Measurements from ENCODE around the gene RAB17. TPM values are rescaled to one million over a fixed set of nuclear protein-coding genes. Genes with fewer than 3 reads are reported as not detected.

The RAB17 gene
- total and polyA plus RNA-seq, 2 of the 8 experiments (the other 6 are each of a cell fraction or from before 2014, with no cell fraction given), result 42.6 to 83.4 TPM

GRCh38 chr2:237553948-237554347 lies 36.6 kb downstream of the RAB17 start:
- H4K20me1 ChIP-seq (replicated peaks in 1 of 2; ENCODE audit: control insufficient read depth in 1 of 2, insufficient read depth in 2 of 2, low read length in 2 of 2), result no peaks in the 10 kb centered on the region
- no peaks in the 10 kb centered on the region; the same call in 1 of the 2 replicates for H3K79me1 ChIP-seq (ENCODE audit: low read depth, low read length)
- no peak overlapping the region for H2BK120ac ChIP-seq (replicated peaks; ENCODE audit: low read depth, low read length)
- H3K23ac ChIP-seq (ENCODE audit: insufficient read length), result no peak overlapping the region
- no peak overlapping the region for H3K27ac ChIP-seq (ENCODE audit: low read depth, low read length)
- H2AK5ac ChIP-seq (ENCODE audit: low read depth, low read length), result no peak overlapping the region
- H3K23me2 ChIP-seq (ENCODE audit: low read depth, low read length), result no peaks in the 10 kb centered on the region
- peaks cover 0 to 27% (median 12%) of the 10 kb centered on the region in 4 experiments; a peak in 4 of 8 replicates for H3K36me3 ChIP-seq (ENCODE audit: control insufficient read depth in 2 of 4, insufficient read depth in 4 of 4, low read length in 3 of 4)
- no peaks in the 10 kb centered on the region for H3K79me2 ChIP-seq (ENCODE audit: control insufficient read depth in 1 of 2, insufficient read depth in 2 of 2, low read length in 2 of 2)
- no peak overlapping the region for H3K9ac ChIP-seq (replicated peaks in 1 of 4; ENCODE audit: extremely low read depth in 1 of 4, low read depth in 3 of 4, low read length in 3 of 4)
- ChIA-PET POLR2A (ENCODE audit: partially characterized antibody) (interaction anchor here (1.0 kb wide), 1 partner anchor 18 kb away, joined by 4 read pairs; no protein-coding TSS in a partner anchor), CTCF (ENCODE audit: partially characterized antibody) (interaction anchor here (1.2 kb wide), 1 partner anchor 20 kb away, joined by 3 read pairs; no protein-coding TSS in a partner anchor)
- H3K56ac ChIP-seq (replicated peaks; ENCODE audit: insufficient read length, low read depth, low read length), result no peak overlapping the region
- H3K4me3 ChIP-seq (ENCODE audit: extremely low read depth in 1 of 4, insufficient read depth in 2 of 4, low read depth in 3 of 4, low read length in 4 of 4), result no peak overlapping the region
- H3K18ac ChIP-seq (ENCODE audit: extremely low read depth, low read length), result no peak overlapping the region
- H2BK20ac ChIP-seq (ENCODE audit: low read length), result no peak overlapping the region
- no peak overlapping the region for H2AFZ ChIP-seq (ENCODE audit: low read length)
- H4K5ac ChIP-seq (ENCODE audit: insufficient read length, low read depth, low read length), result no peak overlapping the region
- TF ChIP-seq SP2 (IDR thresholded peaks at IDR 0.05; ENCODE audit: low read length) (no peak), CTBP2 (IDR thresholded peaks at IDR 0.05; ENCODE audit: borderline replicate concordance, insufficient read depth, insufficient read length, low read length) (no peak), RBBP5 (IDR thresholded peaks at IDR 0.05; ENCODE audit: borderline replicate concordance, low read depth, low read length) (no peak), SAP30 (IDR thresholded peaks at IDR 0.05; ENCODE audit: insufficient read depth, insufficient replicate concordance, low read length) (no peak), ASH2L (IDR thresholded peaks at IDR 0.05; ENCODE audit: low read length) (no peak), POLR2A (IDR thresholded peaks at IDR 0.05; ENCODE audit: control extremely low read depth in 1 of 2, low read depth in 2 of 2, low read length in 2 of 2) (no peak), RNF2 (IDR thresholded peaks at IDR 0.05; ENCODE audit: borderline replicate concordance, low read depth, low read length, missing control alignments, poor library complexity, severe bottlenecking) (no peak)
- H2BK15ac ChIP-seq (ENCODE audit: low read length), result no peak overlapping the region
- no peak overlapping the region for H4K91ac ChIP-seq (replicated peaks; ENCODE audit: insufficient read length, low read length)
- no peak overlapping the region for H4K8ac ChIP-seq (ENCODE audit: extremely low read depth, insufficient read depth, low read length)
- H3K27me3 ChIP-seq (replicated peaks in 1 of 4; ENCODE audit: control insufficient read depth in 3 of 4, extremely low read depth in 1 of 4, insufficient read depth in 3 of 4, low read length in 3 of 4), result no peaks in the 10 kb centered on the region; a peak in 1 of 7 replicates
- WGBS, 2 experiments (ENCODE audit: extremely low coverage in 1 of 2, insufficient coverage in 1 of 2, insufficient read length in 1 of 2, insufficient replicate concordance in 2 of 2, low coverage in 1 of 2, low lambda C conversion rate in 2 of 2, missing lambda C conversion rate in 1 of 2), result 87% methylated on average over 7 of the region's 7 CpGs; no CpG with 5 or more reads in 1 of the 2 experiments
- H3K4me2 ChIP-seq (ENCODE audit: insufficient read depth in 1 of 2, low read depth in 2 of 2, low read length in 2 of 2), result no peak overlapping the region
- no peak overlapping the region for H3K4ac ChIP-seq (replicated peaks; ENCODE audit: insufficient read length, low read depth, low read length)
- H3K4me1 ChIP-seq (replicated peaks in 1 of 4; ENCODE audit: control insufficient read depth in 3 of 4, insufficient read depth in 4 of 4, low read length in 3 of 4), result no peaks in the 10 kb centered on the region
- H3K14ac ChIP-seq (ENCODE audit: insufficient read length), result no peak overlapping the region
- no peak for FAIRE-seq
- no peak for DNase-seq (ENCODE audit: low read depth in 1 of 2, low spot score in 2 of 2)
- peaks cover 13 to 15% of the 10 kb centered on the region in 2 experiments; a peak in 3 of 4 replicates for H3K9me3 ChIP-seq (ENCODE audit: insufficient read depth in 2 of 2, low read depth in 1 of 2, low read length in 1 of 2)
- H2BK5ac ChIP-seq (ENCODE audit: low read depth, low read length), result no peak overlapping the region
- no peak overlapping the region for H2BK12ac ChIP-seq (ENCODE audit: low read depth, low read length)

All from H1 (cell line).